K562 treated with DMSO at 1 percent for 48 hours (cell line): ENCODE measurements around the gene DHX36. TPM values are rescaled to one million over a fixed set of nuclear protein-coding genes. Genes with fewer than 3 reads are reported as not detected.

Experiments used
- total RNA-seq: library from RNA; unstranded; fragments of 300-600 nt; gene quantifications from 2 replicates; pipeline ENCODE4 v1.2.3, GENCODE V29; 2022; ENCODE audit warnings: low replicate concordance; ENCODE audit errors: extremely low read depth

The DHX36 gene, protein sequence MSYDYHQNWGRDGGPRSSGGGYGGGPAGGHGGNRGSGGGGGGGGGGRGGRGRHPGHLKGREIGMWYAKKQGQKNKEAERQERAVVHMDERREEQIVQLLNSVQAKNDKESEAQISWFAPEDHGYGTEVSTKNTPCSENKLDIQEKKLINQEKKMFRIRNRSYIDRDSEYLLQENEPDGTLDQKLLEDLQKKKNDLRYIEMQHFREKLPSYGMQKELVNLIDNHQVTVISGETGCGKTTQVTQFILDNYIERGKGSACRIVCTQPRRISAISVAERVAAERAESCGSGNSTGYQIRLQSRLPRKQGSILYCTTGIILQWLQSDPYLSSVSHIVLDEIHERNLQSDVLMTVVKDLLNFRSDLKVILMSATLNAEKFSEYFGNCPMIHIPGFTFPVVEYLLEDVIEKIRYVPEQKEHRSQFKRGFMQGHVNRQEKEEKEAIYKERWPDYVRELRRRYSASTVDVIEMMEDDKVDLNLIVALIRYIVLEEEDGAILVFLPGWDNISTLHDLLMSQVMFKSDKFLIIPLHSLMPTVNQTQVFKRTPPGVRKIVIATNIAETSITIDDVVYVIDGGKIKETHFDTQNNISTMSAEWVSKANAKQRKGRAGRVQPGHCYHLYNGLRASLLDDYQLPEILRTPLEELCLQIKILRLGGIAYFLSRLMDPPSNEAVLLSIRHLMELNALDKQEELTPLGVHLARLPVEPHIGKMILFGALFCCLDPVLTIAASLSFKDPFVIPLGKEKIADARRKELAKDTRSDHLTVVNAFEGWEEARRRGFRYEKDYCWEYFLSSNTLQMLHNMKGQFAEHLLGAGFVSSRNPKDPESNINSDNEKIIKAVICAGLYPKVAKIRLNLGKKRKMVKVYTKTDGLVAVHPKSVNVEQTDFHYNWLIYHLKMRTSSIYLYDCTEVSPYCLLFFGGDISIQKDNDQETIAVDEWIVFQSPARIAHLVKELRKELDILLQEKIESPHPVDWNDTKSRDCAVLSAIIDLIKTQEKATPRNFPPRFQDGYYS
- not detected in 2 replicates for total RNA-seq

DNA sequence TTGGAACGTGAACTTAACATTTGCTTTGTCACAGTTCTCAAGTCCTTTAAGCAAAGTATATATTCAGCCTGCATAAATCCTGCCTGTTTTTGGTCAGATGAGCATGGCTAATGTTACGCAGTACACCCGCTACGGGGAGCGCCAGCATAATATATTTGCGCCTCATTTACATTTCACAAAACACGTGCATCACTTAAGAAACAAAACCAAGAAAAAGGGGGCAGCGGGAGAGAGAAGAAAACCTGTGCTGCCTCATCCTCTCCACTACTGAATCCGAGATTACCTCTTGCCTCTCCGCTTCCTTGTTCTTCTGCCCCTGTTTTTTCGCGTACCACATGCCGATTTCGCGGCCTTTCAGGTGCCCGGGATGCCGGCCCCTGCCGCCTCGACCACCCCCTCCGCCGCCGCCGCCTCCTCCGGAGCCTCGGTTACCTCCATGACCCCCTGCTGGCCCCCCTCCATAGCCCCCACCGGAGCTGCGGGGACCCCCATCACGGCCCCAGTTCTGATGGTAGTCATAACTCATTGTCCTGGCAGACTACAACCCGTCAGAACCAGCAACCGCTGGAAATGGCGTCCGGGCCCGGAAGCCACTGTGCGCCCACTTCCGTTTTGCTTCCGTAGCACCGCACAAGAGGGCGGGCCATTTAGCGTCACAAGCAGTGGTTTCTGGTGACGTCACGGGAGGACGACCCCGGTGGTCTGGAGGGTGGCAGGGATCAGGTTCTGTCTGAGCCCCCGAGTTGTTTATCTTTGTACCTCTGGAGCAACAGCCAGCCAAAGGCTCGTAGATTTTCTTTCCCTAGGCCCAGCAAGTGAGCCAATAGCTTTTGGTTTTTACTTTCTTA lies at the start of gene DHX36:
DHX36 (minus strand) TSS at position 597 of the 848 bp plus-strand sequence; CDS start at position 526, 71 bp downstream.

Other genes with a start within 250 kb of the DHX36 start
- gene ARHGEF26, start 203.1 kb downstream of the DHX36 start, total RNA-seq: not detected in 2 replicates
- gene GPR149, start 105.7 kb upstream of the DHX36 start, total RNA-seq: not detected in 2 replicates